NCI-H1930 (cell line): Measurements from ENCODE around the gene UROC1.
A peak's percentile ranks its signal among the peaks of the same experiment; 100 is the strongest.

Experiments
- DNase-seq, 2 experiments: peaks; one replicate each; lab custom pipeline; 2025; lab: John Stamatoyannopoulos, UW

Gene UROC1

GRCh38 chr3:126478581-126479310 is 38.8 kb downstream of the UROC1 start:
- DNase-seq: no peak

DNA sequence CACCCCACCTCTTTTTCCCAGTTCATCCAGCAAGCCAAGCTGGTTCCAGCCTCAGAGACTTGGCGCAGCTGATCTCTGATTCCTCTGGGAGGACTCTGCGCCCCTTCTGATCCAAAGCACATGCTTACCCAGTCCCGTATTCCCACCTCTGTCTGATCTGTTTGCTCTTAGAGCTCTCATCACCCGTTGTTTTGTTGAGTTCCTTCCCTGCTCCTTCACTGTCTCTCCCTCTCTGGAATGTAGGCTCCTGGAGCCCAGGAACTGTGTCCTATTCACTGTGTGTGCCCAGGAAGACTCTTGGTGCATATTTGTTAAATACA is 40.6 kb downstream of the UROC1 start:
- DNase-seq: no peak

DNA sequence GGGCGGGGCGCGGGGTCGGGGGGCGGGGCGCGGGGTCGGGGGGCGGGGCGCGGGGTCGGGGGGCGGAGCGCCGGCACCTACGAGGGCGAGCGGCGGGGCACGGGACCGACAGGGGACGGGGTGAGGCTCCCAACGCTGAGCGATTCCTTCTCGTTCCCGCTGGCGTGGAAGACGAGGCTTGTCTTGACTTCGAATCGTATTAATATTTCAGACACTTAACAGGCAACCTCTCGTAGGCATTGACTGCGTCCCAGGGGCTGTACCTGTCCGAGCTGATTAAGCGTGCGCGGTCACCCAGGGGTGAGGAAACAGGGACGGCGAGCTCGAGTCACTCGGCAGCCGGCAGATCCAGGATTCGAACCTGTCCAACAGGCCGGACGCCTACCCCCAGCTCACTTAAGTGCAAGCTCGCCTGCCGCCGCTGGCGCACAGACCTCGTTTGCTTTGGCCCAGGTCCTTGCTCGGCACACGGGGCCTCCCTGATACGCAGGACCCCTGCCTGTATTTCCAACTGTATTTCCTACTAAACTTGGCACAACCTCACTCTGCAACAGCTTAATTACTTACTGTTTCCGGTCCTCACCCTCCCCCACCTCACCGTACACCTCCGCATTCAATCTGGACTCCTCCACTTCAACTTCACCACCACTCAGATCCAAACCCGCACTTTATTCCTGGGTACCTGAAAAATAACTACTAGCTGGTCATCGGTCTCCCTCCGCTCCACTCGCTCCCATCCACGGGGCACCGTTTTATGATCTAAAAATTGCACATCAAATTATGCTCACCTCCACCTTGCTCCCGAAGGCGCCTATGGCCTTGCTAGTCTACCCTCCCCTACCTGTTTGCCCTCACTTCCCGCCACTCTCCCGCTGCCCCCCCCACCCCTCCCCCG is 41.2 kb downstream of the UROC1 start:
- DNase-seq: peak in 1 of 2 experiments; percentile 78

- peak; percentile 77 to 94 for DNase-seq
Observed at GRCh38 chr3:126475413-126476114, 42.0 kb downstream of the UROC1 start, which contains the start of gene ZXDC. TSS of gene ZXDC (minus strand) at chr3:126475891. CDS start at chr3:126475865, 26 bp downstream.

DNA sequence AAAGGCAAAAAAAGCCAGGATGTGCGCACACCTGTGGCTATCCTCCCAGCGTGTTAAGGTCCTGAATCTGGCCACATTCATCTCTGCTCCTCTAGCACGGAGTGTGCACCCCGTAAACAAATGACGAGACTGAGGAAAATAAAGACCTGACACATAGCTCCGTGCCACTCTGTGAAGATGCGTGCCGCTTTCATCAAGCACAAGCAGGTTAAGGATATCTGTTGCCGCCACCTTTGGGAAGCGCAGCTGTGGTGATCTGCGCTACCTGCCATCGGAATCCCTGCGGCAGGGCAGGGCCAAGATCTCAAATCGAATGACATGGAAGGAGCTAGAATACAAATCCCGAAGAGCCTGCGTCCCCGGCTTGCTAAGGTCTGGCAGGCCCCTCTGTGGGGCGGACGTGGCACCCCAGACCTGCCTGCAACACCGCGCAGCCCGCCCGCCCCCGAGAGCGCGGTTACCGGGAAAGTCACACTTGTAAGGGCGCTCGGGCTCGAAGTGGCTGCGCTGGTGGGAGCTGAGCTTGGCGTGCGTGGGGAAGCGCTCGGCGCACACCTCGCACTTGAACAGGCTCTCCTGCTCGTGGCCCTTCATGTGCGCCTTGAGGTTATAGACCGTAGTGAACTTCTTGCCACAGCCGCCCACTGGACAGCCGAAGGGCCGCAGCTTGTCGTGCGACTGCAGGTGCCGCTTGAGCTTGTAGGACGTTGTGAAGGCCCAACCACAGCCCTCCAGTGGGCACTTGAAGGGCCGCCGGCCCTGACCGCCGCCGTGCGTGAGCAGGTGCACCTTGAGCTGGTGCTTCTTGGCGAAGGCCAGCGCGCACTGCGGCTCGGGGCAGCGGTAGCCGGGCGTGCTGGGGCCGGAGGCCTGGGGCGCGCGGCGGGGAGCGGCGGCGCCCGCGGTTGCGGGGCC is 42.8 kb downstream of the UROC1 start:
- peak in 1 of 2 experiments; percentile 24 for DNase-seq

DNA sequence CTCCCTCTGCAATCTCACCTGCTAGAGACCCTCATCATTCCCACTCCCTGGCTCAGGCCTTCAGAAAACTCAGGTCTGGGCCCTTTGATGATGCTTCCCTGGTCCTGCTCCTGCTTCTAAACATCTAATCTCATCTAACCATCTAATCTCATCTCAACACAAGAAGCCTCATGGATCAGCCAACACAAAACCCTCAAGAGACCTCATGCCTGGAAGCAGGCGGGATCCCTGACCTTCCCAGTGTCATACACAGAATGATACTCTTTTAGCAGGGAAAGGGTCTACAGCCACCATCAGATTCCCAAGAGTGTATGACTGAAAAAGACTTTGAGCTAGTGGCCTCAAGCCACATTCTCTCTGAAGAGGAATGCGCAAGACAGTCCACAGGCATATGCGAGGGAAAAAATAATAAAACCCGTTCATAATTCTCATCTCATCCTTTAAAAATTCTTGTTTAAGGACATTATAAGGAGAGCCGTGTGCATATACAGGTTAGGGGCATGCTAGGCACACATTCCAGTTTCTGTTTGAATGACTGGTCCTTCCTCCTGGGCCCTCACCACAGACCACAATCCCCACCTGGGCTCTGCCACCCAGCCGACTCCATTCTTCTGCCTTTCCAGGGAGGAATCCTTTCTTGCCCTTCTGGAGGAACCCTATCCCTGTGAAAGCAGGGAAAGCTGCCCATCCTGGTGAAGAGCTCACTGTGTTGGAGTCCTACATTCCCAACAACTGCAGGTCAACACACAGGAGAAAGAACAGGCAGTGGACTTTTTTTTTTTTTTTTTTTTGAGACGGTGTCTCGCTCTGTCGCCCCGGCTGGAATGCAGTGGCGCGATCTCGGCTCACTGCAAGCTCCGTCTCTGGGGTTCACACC is 44.0 kb downstream of the UROC1 start:
- no peak for DNase-seq

- DNase-seq: no peak
Observed at GRCh38 chr3:126472277-126473006, 45.1 kb downstream of the UROC1 start.

DNA sequence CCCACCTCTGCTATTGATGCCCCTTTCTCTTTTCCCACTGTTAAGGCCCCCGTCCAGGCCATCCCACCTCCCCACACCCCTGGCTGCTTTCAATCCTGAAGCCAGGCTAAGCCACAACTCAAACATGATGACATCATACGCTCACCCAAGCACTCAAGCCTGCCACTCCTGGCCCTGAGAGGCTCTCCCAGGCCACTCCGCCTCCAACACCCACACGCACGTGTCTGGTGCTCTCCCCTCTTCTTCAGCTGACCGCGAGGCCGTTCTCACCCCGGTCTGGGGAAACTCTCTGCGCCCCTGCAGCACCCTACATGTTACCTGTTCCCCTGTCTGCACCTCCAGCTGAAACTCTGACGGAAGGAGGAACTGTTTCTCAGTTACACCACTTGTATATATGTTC is 48.1 kb downstream of the UROC1 start:
- no peak for DNase-seq

- DNase-seq: no peak
Observed at GRCh38 chr3:126468028-126468891, 49.3 kb downstream of the UROC1 start.

DNA sequence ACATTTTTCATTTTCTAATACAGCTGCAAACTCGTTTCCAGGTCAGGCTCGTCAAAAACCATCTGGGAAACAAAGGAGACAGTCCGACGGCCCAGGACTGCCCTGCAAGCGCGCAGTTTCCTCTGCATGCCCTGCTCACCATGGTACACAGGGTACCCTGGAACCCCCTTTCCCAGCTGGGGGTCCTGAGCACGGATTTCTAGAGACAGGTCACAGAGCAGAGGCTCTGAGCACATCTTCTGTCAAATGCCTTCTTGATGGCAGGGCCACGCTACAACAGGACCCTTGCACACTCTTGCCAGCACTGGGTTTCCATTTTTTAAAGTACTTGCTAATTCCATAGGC is 50.0 kb downstream of the UROC1 start:
- no peak for DNase-seq

GRCh38 chr3:126466886-126467610 is 50.5 kb downstream of the UROC1 start:
- no peak for DNase-seq

DNA sequence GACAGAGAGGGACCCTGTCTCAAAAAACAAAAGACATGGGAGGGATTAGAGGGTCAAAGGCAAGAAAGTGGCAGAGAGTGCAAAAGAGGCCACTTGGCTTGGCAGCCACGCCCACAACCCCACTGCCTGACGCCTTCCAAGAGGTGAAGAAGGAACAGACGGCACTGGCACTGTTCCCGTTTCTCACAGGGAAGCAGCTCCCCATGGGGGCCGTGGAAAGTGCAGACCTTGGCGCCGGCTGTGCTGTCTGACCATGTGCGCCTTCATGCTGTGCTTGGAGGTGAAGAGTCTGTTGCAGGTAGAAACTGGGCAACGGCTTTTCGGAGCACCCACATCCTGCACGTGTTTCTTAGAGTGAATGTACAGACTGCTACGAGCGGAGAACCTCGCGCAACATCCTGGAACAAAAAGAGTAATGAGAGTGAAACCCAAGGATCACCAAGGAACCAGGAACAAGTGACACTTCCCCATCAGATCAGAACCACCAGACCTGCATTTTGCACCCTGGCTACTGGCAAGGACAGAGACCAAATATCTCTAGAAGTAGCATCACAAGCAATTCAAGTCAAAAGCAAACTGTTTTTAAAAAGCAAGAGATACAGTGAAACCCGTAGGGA is 51.5 kb downstream of the UROC1 start:
- no peak for DNase-seq

DNA sequence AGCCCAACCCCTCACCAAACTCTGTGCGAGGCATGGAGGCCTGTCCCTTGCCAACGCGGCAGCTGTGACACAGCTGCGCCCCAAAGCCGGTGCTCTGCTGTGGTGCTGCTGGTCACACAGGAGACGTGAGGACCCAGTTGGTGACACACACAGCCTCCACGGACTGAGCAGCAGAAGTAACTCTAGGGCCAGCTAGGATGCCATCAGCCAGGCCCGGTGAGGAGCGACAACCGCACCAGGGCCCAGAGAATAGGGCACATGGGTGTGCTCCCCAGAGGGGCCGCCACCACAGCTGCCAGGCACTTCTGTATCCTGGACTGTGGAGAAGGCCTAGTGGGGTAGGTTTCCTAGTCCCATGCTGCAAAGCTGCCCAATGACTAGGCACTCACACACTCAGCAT is 52.6 kb downstream of the UROC1 start:
- DNase-seq: no peak

- no peak for DNase-seq
Observed at GRCh38 chr3:126464494-126464893, 53.1 kb downstream of the UROC1 start.

DNA sequence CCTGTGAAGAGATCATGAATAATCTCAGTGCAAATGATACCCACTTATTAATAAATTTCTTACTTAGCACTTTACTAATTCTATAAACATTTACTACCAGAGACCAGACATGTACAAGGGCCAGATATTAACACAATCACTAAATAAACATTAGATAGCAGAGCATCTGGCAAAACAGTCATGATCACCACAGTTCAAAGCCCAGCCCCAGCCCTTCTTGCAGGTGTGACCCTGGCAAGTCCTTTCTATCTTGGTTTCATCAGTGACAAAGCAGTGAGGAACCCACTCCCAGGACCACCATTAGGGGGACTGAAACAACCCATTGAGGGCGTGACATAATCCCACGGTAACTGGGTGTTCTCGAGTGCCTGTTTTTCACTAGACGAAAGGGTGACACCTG is 53.5 kb downstream of the UROC1 start:
- DNase-seq: no peak

DNA sequence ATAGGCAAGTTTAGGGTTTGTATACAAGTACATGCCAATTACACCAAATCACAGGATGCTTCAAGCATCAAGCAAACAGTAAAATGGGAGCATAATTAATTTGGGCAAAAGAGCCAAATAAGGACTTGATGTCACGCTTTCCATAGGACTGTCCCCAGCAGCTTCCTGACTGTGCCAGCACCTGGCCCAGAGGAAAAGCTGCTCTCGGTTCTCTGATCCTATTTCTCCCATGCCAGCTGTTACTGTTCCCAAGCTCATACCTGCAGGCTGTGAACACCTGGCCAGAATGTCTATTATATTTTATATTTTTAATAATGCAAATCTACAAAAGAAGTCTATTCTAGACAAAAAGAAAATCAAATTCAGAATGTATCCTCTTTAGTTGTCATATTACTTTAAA is 54.1 kb downstream of the UROC1 start:
- DNase-seq: no peak

DNA sequence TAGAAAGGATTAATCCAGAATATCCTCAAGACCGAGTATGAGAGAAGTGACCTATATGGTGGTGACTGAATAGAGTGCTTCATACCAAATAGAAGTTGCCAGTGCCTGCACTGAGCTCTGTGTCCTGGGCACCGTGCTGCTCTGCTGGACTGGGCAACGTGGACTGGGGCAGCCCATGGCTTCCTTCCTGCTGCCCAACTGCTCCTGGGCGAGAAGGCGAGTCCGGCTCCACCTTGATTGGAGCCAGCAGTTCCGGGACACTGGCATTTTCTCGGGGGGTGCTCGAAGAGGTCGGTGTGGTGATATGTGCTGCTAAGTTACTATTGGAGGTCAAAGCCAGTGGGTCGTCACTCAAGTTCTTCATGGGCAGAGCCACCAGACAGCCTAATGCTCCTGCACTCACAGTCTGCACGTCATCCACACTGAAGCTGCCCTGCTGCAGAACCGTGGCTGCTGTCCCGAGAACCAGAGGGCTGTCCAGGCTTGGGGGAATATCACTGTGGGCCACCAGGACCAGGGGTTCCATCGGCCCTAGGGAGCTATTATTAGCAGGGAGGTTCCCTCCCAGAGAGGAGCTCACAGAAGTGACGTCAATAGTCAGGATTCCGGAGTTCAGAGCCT is 56.0 kb downstream of the UROC1 start:
- no peak for DNase-seq
